Tibial nerve (tissue), 4 donors: ENCODE measurements around the gene PPP2R2C. TPM values are rescaled to one million over a fixed set of nuclear protein-coding genes. Genes with fewer than 3 reads are reported as not detected.

Source experiments
- DNase-seq, 2 donors: peaks; one replicate each; pipeline ENCODE4 v3.0.0-alpha.2; 2019; ENCODE audit warnings: low spot score in 2 of 2
- H3K27ac ChIP-seq, 4 donors: fragments of 200-600 bp; sonication (generic) in 3 of 4; one replicate each; pipeline ENCODE4 v1.5.1; 2017 to 2019; ENCODE audit warnings: mild to moderate bottlenecking in 1 of 4
- H3K27me3 ChIP-seq, 2 donors: fragments of 200-600 bp; sonication (generic) in 1 of 2; one replicate each; pipeline versions ENCODE4 v1.5.1 to v1.6.0; 2017 to 2019
- H3K36me3 ChIP-seq, 3 donors: fragments of 200-600 bp; sonication (generic); one replicate each; pipeline ENCODE4 v1.5.1; 2018 to 2019
- H3K4me1 ChIP-seq, 4 donors: fragments of 200-600 bp; sonication (generic) in 3 of 4; one replicate each; pipeline ENCODE4 v1.5.1; 2017 to 2019
- H3K4me3 ChIP-seq, 4 donors: fragments of 200-600 bp; sonication (generic) in 3 of 4; one replicate each; pipeline ENCODE4 v1.5.1; 2017 to 2019; ENCODE audit warnings: mild to moderate bottlenecking in 1 of 4, moderate library complexity in 1 of 4
- H3K9me3 ChIP-seq, 4 donors: fragments of 200-600 bp; sonication (generic) in 3 of 4; one replicate each; pipeline ENCODE4 v1.5.1; 2017 to 2019
- EP300 ChIP-seq, 2 donors: sonication (generic); formaldehyde crosslinking; IDR thresholded peaks; one replicate each; pipeline ENCODE4 v1.6.1; 2017; ENCODE audit warnings: antibody characterized with exemption in 2 of 2, mild to moderate bottlenecking in 1 of 2
- POLR2A ChIP-seq, 2 donors: fragments of 450-650 bp; IDR thresholded peaks; one replicate each; pipeline ENCODE4 v1.6.1; 2017; ENCODE audit warnings: antibody characterized with exemption in 2 of 2, mild to moderate bottlenecking in 2 of 2, moderate library complexity in 2 of 2
- WGBS, 2 donors: methylation state at CpG; one replicate each; pipeline ENCODE4 v1.1.5; 2018; 5-methylcytosine and 5-hydroxymethylcytosine counted together
- total RNA-seq, 4 donors: library from RNA; depleted of rRNA; stranded (reverse); fragments of >200 nt; gene quantifications; one replicate each; pipeline ENCODE4 v1.1.0, GENCODE V29; 2016
- TF ChIP-seq, protein P1 (sequence below), 5 experiments: fragments of 200-600 bp in 3 of 5; fragments of 450-650 bp in 2 of 5; sonication (generic) in 3 of 5; IDR thresholded peaks; one replicate each; pipeline ENCODE4 v1.5.1; 2016 to 2019; ENCODE audit warnings: antibody characterized with exemption in 5 of 5, mild to moderate bottlenecking in 3 of 5, moderate library complexity in 2 of 5

PPP2R2C gene
- total RNA-seq, 4 donors from 2014 or later = under 0.01 to 0.66 (median 0.42) TPM; not detected in 1

DNA sequence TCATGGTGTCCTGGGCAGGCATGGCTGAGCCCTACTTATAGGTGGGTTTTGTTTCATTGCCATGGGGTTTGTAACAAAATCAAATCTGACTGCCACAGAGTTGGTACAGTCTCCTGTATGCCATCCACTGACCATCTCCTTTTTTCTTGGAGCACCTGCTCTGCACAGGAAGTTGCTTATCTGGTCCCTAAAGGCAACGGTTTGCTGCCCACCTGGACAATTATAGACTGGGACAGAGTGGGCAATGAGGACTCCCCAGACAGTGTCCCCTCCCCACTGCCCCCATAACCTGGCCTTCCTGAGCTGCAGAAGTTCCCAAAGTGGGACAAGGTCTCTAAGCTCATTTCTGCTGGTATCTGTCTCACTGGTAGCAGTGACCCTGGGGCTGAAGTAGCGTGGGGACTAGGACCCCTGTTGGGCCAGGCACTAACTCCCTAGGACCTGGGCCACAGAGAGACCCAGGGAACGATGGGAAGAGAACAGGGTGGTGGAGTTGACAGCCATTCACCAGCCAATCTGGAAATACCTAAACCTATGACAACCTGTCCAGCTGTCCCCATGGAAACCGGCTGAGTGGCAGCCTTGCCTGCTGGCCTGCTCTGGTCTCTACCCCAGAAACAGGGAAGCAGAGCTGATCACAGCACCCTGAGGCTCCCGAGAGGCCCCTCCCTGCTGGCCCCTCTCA lies 138.1 kb downstream of the PPP2R2C start:
- Histone ChIP-seq H3K4me3 (no peak overlapping the region), H3K9me3 (peaks cover 0 to 22% (median 0%) of the 10 kb centered on the region in 4 donors), H3K27ac (no peak overlapping the region), H3K27me3 (peaks cover 2 to 35% of the 10 kb centered on the region in 2 donors), H3K4me1 (peaks cover 0 to 4% (median 0%) of the 10 kb centered on the region in 4 donors), H3K36me3 (no peaks in the 10 kb centered on the region)
- TF ChIP-seq POLR2A (IDR thresholded peaks at IDR 0.05) (no peak), EP300 (IDR thresholded peaks at IDR 0.05) (no peak)
- TF ChIP-seq, protein P1, sequence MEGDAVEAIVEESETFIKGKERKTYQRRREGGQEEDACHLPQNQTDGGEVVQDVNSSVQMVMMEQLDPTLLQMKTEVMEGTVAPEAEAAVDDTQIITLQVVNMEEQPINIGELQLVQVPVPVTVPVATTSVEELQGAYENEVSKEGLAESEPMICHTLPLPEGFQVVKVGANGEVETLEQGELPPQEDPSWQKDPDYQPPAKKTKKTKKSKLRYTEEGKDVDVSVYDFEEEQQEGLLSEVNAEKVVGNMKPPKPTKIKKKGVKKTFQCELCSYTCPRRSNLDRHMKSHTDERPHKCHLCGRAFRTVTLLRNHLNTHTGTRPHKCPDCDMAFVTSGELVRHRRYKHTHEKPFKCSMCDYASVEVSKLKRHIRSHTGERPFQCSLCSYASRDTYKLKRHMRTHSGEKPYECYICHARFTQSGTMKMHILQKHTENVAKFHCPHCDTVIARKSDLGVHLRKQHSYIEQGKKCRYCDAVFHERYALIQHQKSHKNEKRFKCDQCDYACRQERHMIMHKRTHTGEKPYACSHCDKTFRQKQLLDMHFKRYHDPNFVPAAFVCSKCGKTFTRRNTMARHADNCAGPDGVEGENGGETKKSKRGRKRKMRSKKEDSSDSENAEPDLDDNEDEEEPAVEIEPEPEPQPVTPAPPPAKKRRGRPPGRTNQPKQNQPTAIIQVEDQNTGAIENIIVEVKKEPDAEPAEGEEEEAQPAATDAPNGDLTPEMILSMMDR (IDR thresholded peaks at IDR 0.05) = no peak
- 65 to 77% methylated on average over 3 to 5 of the region's 5 CpGs for WGBS, 2 donors
- DNase-seq = no peak

DNA sequence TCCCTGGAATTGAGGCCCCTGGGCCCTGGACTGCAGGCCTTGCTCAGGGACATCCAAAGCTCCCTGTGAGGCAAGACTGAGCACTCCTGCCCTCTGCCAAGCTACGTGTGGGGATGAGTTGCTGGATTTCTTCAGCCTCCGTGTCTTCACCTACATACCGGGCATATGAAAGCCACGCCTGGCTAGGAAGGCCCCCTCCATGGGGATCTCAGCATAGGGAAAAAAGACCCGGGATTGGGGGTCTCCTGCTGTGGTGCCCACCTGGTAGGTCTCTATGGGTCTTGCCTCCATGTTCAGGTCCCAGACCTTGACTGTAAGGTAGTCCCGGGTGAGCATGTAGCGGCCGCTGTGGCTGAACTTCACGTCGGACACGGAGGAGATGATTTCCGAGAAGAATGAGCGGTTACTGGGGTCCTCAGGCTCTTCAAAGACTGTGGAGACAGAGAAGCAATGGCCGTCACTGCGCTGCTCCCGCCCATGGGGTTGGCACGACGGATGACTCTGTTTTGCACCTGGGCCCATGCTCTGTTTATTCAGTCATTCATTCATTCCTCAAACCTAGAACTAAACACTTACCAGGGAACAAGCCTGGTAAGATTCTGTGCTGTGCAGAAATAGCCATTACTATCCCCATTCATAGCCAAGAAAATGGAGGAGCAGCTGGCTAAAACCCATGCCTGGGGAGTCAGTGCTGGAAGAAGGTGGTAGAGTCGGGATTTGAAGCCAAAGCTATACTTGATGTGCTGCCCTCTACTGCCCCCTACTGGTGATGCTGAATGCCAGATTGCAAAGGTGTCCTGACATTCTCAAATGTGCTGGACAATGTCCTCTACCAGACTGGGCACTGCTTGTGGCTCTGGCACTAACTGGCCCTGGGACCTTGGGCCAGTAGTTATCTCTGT lies 138.9 kb downstream of the PPP2R2C start:
- peaks cover 0 to 4% (median 0%) of the 10 kb centered on the region in 4 donors for H3K4me1 ChIP-seq
- peaks cover 2 to 27% of the 10 kb centered on the region in 2 donors for H3K27me3 ChIP-seq
- DNase-seq = no peak
- peaks cover 0 to 22% (median 0%) of the 10 kb centered on the region in 4 donors for H3K9me3 ChIP-seq
- no peaks in the 10 kb centered on the region for H3K36me3 ChIP-seq
- TF ChIP-seq, protein P1 (IDR thresholded peaks at IDR 0.05) = peak in 1 of 5 experiments; percentile 20
- no peak for TF ChIP-seq EP300 (IDR thresholded peaks at IDR 0.05)
- 84 to 88% methylated on average over 19 of the region's 19 CpGs for WGBS, 2 donors
- no peak overlapping the region for H3K27ac ChIP-seq
- no peak overlapping the region for H3K4me3 ChIP-seq

DNA sequence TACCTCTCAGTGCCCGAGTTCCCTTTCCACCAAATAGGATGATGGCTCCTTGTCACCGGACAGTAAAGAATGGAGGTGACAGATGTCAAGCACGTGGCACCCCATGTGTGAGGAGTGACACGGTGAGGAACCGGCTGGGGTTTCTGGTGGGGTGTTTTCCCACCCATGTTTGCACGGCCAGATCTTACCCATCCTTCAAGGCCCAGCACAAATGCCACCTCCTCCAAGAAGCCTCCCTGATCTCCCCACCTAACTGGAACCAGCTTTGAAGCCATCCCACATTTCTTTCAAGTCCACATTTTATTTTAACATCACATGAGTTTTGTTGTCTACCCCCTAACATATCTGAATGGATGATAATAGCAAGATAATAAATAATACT lies 139.8 kb downstream of the PPP2R2C start:
- no peak for DNase-seq
- 81 to 87% methylated on average over 6 of the region's 6 CpGs for WGBS, 2 donors
- no peaks in the 10 kb centered on the region for H3K36me3 ChIP-seq
- peaks cover 0 to 4% (median 0%) of the 10 kb centered on the region in 4 donors for H3K4me1 ChIP-seq
- H3K9me3 ChIP-seq = peaks cover 0 to 22% (median 0%) of the 10 kb centered on the region in 4 donors
- H3K27ac ChIP-seq = no peak overlapping the region
- H3K27me3 ChIP-seq = peaks cover 2 to 28% of the 10 kb centered on the region in 2 donors
- H3K4me3 ChIP-seq = no peak overlapping the region
- no peak for TF ChIP-seq POLR2A (IDR thresholded peaks at IDR 0.05)
- TF ChIP-seq EP300 (IDR thresholded peaks at IDR 0.05) = no peak
- TF ChIP-seq, protein P1 (IDR thresholded peaks at IDR 0.05) = no peak

DNA sequence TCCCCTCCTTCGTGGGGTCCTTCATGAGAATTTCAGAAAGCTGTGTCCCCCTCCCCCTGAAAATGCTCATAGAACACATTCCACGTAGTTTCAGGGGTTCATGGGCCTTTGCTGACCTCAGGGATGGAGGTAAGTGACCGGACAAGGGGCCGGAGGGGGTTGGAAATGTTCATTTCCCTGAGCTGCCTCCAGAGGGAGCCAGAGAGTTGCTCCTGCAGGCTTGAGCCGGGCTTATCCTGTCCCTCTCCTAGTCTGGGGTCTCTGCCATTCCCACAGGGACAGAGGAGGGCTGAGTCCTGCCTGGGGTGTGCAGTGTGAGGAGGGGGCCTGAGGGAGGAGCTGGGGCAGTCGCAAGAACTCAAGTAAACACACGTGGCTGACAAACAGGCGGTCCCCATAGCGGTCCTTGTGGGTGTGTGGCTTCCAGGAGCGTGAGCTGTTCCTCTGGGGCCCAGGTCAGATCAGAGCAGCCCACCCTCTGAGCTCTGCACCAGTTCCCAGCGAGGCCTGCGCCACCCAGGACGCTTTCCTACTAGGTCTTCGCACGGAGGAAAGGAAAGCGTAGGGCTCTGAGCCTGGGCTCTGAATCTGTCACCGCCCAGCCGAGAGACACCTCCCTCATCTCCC lies 140.3 kb downstream of the PPP2R2C start:
- H3K4me1 ChIP-seq = peaks cover 0 to 4% (median 0%) of the 10 kb centered on the region in 4 donors
- no peak overlapping the region for H3K4me3 ChIP-seq
- TF ChIP-seq POLR2A (IDR thresholded peaks at IDR 0.05) (no peak), EP300 (IDR thresholded peaks at IDR 0.05) (no peak)
- TF ChIP-seq, protein P1 (IDR thresholded peaks at IDR 0.05) = peak in 4 of 5 experiments; percentile 33 to 36 (median 34)
- WGBS, 2 donors = 50 to 53% methylated on average over 17 to 18 of the region's 18 CpGs
- H3K36me3 ChIP-seq = no peaks in the 10 kb centered on the region
- peaks cover 0 to 22% (median 0%) of the 10 kb centered on the region in 4 donors for H3K9me3 ChIP-seq
- no peak overlapping the region for H3K27ac ChIP-seq
- DNase-seq = no peak
- H3K27me3 ChIP-seq = peaks cover 0 to 26% of the 10 kb centered on the region in 2 donors
